ENCODE data around the gene IDUA.
A peak's percentile ranks its signal among the peaks of the same experiment; 100 is the strongest.

The IDUA gene

DNA sequence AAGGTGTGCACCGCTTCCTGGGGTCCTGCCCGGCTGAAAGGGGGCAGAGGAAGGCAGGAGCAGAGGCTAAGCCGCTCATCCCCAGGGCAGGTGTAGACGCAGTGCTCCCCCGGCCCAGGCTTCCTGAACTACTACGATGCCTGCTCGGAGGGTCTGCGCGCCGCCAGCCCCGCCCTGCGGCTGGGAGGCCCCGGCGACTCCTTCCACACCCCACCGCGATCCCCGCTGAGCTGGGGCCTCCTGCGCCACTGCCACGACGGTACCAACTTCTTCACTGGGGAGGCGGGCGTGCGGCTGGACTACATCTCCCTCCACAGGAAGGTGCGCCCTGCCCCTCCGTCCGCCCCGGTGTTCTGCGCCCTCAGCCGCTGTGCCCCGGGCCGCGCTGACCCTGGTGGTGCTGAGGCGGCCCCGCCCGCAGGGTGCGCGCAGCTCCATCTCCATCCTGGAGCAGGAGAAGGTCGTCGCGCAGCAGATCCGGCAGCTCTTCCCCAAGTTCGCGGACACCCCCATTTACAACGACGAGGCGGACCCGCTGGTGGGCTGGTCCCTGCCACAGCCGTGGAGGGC lies 14.8 kb downstream of the IDUA start:
- no peak for DNase-seq

DNA sequence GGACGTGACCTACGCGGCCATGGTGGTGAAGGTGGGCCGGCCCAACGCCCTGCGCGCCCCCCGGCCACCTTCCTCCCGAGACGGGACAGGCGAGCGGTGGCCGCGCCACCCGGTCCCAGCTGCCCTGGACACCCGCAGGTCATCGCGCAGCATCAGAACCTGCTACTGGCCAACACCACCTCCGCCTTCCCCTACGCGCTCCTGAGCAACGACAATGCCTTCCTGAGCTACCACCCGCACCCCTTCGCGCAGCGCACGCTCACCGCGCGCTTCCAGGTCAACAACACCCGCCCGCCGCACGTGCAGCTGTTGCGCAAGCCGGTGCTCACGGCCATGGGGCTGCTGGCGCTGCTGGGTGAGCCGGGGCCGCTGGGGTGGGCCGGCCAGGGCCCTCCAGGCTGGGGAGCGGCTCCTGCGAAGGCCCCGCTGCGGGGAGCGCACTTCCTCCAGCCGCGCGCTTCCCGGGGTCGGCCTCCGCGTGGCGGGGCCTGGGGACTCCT lies 15.3 kb downstream of the IDUA start:
- no peak for DNase-seq

DNA sequence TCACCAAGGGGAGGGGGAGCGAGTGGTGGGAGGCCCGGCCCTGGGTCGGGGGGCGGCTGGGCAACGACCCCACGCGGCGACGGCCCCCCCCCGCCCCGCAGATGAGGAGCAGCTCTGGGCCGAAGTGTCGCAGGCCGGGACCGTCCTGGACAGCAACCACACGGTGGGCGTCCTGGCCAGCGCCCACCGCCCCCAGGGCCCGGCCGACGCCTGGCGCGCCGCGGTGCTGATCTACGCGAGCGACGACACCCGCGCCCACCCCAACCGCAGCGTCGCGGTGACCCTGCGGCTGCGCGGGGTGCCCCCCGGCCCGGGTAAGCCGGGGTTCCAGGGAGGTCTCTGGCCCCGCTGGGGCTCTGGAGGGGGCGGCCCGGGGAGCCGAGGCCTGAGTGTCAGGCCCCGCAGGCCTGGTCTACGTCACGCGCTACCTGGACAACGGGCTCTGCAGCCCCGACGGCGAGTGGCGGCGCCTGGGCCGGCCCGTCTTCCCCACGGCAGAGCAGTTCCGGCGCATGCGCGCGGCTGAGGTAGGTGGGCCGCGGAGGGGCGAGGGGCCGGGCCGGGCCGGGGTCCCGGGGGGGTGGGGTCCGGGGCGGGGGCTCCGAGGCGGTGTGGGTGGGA lies 15.9 kb downstream of the IDUA start:
- no peak for DNase-seq

DNA sequence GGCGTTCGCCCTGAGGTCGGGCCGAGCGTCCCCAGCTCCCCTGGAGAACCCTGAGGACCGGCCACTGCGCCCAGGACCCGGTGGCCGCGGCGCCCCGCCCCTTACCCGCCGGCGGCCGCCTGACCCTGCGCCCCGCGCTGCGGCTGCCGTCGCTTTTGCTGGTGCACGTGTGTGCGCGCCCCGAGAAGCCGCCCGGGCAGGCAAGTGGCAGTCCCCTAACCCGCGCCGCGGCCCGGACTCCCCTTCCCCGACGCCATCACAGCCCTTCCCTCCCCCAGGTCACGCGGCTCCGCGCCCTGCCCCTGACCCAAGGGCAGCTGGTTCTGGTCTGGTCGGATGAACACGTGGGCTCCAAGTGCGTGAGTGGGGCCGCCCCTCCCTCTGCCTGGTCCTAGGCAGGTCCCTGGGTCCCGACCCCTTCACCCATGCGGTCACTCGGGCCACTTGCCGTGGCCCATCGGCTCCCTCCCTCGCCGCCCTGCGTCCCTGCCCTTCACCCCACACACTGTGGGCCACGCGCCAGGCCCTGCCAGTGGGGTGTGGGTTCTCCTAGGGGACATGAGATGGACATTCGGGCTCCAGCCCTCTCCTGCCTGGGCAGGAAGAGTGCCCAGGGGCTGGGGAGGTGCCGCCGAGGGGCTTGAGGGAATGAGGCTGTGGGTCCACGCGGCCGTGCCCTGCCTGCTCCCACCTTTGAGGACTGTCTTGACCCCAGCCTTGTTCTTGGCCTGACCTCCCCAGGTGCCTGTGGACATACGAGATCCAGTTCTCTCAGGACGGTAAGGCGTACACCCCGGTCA lies 16.6 kb downstream of the IDUA start:
- DNase-seq: no peak

DNA sequence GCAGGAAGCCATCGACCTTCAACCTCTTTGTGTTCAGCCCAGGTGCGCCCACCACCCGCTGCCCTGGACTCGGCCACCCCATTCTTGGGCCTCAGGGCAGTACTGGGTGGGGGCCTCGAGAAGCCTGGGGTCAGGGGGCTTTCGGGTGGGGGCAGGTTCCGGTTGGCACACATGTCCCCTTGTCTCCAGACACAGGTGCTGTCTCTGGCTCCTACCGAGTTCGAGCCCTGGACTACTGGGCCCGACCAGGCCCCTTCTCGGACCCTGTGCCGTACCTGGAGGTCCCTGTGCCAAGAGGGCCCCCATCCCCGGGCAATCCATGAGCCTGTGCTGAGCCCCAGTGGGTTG lies 17.2 kb downstream of the IDUA start:
- DNase-seq: no peak

DNA sequence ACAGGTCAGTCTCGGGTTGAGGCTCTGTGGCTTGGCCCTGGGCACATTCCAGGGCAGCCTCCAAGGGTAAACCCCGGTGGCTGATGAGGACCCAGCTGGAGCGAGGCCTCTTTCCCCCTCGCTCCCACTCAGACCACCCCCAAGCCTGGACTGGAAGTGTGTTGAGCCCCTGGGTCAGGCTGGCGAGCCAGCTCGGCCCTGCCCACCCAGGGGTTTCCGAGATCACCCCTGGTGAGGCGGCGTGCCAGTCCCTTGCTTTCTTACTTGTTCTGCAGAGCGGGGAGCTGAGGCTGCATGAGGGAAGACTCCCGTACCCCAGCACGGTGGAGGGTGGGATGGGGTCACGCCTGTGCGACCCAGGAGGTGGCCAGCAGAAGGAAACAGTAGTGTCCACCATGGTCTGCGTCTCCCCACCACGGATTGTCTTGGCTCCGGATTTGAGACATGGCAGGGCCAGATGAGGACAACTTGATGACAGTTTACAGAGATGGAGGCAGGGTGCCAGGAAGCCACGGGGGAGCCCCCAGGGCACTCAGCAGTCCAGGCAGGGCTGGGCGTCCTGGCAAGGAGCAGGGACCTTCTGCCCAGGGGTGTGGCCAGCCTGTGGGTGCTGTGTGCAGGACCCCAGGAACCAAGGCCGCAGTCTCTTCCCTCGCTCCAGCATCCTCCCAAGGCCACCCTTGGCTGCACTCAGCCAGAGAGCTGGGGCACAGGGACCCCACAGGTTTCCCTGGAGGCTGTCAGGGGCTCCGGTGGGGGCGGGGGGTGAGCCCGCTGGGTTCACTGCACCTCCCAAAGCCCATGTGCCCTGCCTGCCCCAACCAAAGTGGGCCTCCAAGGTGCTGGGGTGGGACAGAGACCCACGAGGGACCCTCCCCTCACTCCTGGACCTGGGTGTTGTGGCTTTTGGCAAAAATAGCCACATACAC lies 18.0 kb downstream of the IDUA start:
- DNase-seq: no peak

DNA sequence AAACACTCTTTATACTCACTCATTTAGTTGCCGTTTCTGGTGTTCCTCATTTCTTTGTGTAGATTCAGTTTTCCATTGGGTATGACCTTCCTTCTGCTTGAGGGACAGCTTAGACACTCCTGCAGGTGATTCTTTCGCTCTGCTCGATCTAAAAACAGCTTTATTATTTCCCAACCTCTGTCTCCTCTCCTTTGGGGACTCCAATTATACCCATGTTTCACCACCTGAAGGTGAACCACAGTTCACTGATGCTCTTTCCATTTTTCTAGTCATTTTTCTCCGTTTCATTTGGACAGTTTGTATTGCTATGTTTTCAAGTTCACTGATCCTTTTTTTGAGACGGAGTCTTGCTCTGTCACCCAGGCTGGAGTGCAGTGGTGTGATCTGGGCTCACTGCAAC lies 20.0 kb downstream of the IDUA start:
- DNase-seq: no peak

DNA sequence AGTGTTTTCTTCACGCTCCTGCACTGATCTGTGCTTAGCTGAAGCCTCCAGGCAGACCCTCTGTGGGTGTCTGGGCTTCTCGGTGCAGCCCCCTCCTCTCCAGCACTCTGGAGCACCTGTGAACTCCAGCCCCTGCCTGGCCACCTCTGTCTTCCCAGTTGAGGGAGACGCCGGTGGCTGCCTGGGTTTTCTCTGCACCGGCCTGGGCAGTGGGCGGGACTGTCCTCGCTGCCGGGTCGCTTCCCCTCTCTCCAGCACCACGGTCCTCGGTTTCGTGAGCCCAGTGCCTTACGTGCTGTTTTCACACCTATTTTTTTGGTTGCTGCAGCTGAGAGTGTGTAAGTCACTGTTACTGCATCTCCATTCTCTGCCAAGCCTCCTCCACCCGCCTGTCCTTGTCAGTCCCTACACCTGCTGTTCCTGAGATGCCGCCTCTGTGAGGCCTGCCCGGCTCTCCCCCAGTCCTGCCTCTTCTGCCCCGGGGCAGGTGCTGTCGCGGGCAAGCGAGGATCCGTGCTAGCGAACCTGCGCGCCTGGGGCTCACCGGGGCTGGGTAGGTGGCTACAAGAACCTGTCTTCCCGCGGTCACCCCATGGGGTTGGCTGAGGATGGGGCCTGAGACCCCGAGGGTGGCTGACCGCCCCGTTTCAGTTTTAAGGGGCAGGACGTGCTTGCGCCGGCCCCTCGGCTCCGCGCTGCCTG lies 22.1 kb downstream of the IDUA start:
- DNase-seq: peak in 1 of 2 experiments; percentile 9

DNA sequence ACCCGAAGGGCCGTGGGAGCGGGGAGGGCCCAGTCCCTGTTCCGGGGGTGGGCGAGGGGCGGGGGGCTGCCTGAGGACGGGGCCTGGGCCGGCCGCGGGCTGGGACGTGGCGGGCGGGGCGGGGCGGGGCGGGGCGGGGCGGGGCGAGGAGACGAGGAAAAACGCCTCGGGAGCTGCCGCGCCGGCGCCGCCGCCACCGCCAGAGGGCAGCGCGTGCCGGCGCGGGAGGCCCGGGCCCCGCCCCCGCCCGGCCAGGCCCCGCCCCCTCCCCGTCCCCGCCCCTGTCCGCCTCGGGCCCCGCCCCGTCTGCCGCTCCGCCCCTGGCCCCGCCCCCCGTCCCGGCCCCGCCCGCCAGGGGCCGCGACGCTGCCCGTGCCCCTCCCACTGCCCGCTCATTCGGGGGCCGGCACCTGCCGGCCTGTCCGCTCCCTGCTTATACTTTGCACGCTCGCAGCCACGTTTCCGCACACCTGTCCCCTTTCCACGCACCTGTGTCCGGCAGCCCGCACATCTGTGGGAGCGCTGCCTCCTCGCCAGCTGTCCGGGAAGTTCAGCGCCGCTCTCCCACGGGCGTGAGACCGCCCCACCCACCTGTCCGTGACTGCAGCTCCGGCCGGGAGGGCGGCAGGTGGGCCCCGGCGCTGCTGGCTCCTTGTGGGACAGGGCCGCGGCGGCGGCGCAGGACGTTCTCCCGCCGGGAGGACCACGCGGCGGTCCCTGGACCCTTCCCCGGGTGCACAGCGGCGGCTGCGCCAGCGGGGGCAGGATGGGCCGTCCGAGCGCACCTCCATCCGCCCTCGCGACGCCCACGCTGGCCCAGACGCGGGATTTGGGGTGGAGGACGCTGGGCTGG lies 22.9 kb downstream of the IDUA start:
- peak; percentile 46 to 50 for DNase-seq

DNA sequence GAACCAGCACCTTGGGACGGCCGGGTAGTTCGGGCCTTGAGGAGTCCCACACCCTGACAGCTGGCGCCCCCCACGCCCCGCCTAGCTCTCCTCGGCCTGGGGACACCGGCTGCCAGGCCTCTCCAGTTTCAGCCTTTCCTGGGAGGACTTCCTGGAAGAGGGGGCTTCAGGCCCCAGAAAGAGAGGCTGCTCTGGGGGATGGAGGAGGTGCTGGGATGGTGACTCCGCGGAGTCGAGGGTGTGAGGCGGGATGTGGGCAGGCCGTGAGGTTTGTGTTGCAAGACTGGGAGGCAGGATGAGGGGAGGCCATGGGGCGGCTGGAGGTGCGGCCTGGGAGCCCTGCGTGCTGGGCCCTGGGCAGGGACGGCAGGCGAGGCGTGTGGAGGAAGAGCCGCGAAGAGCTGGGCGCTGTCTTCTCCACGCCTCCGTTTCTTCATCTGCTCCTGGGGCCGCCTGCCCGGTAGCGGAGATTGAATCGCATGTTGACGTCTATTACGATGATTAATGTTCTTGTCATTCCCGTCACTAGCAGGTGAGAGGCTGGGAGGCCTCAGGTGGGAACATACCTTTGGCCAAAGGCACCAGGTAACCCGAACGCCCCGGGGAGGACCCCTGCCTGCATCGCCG lies 23.7 kb downstream of the IDUA start:
- peak; percentile 83 to 84 for DNase-seq

DNA sequence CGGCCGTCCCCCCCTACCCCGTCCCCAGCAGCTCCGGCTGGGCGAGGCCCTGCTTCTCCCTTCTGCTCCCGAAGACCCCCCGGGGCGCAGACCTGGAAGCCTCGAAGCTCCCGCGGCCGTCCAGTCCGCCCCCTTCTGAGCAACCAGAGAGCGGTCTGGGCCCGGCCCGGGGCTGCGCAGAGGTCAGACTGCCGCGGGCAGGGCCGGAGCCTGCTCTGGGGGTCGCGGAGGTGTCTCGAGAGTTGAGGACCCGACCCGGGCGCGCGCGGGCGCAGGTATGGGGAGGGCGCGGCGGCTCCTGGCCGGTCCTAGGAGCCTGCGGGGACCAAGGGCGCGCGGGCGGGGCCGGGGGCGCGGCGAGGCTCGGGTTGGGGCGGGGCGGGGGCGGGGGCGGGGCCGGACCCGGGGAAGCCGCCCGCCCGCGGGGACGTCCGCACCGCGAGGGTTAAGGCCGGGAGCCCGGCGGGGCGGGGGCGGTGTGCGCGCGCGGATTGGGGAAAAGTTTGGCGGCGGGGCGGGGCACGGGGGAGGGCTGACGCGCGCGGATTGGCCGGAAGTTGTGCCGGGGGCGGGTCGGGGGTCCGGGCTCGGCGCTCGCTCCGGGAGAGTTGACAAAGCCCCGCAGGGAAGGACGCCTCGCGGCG lies 24.3 kb downstream of the IDUA start, which contains the start of gene FGFRL1:
TSS of gene FGFRL1 (plus strand) at position 605 of the 644 bp plus-strand sequence. CDS start 860 bp downstream, outside the sequence.
- DNase-seq: peak; percentile 76 to 83

DNA sequence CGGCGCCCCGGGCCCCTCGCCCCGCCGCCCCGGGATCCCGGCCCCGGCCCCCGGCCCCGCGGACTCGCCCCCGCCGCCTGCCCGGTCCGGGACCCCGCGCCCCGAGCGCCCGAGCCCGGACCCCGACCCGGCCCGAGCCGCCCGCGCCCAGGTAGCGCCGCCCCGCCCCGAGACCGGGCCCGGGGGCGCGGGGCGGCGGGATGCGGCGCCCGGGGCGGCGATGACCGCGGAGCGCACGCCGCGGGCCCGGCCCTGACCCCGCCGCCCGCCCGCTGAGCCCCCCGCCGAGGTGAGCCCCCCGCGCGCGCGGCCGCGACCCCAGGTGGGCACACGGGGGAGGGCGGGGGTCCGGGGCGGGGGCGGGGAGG lies 24.8 kb downstream of the IDUA start:
- DNase-seq: no peak

DNA sequence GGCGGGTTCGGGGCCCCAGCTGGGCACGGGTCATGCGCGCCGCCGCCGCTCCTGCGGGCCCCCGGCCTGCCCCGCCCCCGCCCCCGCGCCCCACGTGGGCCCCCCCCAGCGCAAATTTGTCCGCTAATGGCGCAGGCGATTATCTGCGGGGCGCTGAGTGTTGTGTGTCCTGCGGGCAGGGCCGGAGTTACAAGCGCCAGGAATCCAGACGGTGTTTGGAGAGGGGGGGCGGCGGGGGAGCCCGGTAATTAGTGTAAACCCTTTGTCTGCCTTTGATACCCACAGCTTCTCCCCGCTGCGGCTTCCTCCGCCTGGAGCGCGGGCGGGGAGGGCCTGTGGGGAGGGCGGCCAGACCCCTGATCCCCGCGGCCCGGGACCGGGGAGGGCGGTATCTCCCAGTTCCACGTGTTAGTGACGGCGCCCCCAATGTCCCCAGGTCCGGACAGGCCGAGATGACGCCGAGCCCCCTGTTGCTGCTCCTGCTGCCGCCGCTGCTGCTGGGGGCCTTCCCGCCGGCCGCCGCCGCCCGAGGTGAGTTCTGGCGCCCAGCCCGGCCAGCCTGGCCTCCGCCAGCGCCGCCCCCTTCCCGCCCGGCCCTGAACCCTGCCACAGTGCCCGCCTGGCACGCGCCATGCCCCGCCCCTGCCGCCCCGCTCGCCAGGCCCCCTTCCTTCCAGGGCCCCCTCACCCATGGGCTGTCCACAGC lies 25.3 kb downstream of the IDUA start:
- peak; percentile 4 to 37 for DNase-seq

DNA sequence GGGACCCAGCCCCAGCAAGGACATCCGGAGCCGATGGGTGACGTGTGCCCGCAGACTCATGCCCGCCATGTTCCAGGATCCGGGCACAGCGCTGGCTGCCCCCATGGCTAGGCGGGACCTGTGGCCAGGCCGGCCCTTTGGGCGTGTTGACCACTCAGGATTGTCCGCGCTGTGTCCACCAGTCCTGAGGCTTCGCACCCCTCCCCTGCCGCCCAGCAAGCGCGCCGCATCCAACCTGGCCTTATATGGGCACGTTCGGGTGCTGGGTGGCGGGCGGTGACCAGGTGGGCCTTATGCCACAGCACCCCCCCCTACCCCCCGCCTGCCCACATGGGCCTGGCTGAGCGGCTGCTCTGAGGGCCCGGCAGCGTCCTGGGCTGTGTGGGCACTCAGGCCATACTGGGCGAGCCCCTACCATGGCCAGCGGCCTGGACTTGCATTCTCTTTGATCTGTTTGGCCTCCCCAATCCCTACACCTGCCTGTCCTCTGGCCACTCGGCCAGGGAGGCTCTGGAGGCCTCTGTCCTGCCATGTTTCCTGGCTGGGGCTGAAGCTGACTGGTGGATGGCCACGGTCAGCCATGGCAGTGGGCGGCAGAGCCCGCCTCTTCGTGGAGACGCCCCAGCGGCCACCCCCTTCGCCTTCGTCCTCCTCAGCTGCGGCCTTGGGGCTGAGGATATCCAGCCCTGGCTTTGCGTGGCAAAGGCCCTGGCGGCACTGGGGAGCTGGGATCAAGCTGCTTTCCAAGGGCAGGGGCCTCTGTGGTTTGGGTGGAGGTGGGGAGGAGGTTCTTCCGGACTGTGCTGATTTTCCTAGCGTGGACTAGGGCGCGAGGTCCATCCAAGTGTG lies 26.6 kb downstream of the IDUA start:
- DNase-seq: no peak

DNA sequence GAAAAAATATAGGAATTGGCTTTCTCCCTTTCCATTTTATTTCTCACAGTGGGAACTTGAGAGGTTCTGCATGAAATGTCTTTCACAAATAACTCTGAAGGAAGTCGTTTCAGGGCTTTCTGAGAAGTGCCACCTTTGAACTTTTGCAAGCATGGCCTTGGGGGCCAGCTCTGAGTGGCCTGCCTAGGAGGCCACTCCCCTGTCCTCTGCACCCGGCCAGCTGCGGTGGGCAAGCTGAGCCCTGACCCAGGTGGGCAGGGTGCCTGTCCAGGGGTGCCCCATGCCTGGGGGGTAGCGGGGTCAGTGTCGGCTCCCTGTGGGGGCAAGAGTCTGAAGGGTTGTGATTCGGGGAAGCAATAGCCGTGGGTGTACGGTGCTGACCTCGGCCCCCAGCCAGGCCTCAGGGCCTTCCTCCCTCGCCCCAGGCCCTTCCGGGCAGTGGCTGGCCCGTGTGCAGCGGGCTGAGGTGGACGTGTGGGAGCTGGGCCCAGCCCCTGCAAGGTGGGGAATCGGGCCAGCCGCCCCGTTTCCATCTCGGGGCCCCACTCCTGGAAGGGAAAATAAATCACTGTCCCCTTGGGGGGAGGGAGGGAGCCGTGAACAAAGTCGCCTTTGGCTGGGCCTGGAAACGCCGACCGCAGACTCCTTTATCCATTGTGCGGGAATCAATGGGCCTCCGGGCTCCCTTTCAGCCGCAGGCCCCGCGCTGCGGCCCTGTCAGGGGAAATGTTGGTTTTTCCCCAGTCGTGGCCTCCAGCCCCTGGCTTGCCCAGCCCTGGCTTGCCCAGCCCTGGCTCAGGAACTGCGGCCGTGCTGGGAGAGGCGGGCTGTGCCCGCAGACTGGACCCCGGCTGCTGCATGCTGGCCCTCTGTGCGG lies 27.7 kb downstream of the IDUA start:
- no peak for DNase-seq

DNA sequence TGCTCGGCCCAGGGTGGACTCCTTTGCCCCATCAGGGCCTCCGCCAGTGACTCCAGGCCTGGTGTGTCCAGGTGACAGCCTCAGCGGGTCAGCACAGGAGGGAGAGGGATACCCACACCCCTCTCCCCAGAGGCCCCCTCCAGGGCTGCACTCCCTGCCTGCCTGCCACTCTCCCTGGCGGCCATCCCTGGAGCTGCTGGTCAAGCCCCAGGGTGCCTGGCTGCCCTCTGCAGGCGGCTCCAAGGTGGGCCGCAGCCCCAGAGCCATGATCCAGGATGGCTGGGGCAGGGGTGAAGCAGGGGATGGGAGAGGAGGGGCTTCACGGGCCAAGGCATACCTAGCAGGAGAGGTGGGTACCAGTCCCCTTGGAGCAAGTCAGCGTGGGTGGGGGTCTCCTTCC lies 28.3 kb downstream of the IDUA start:
- no peak for DNase-seq

DNA sequence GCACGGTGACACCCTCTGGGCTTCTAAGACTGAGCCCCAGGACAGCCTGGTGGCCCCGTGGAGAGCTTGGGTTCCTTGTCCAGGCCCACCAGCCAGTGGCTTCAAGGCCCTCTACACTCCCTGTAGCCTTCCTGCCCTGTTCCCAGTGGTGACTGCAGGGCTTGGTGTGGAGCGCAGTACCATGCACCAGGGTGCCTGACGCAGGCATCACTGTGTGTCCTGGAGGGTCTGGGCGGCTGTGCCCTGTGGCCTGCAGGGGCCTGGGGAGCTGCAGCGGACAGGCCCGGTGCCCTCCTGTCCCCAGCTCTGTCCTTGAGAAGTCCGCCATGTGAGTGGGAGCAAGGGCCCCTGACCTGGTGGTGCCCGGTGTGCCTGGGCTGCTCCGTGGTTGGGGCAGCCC lies 28.9 kb downstream of the IDUA start:
- no peak for DNase-seq

DNA sequence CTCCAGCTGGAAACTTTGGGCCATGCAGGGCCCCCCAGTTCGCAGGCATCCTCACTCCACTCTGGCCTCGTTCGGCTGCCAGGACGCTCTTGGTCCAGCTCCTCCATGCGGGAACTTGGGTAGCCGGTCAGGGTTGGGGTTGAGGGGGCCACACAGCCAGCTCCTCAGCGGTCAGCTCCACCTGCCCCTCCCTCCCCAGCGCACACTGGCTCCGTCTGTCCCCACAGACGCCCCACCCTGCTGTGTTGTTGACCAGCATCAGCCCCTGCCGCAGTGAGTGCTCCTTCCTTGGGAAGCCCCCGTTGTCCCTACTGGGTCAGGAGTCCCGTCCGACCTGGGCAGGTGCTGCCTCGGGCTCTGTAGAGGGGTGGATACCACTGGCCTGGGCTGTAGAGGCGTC lies 30.4 kb downstream of the IDUA start:
- no peak for DNase-seq

All from AML-193 (cell line).